Regular cardiac myocyte (primary cell): ENCODE data around the gene CISTR. TPM values are rescaled to one million over a fixed set of nuclear protein-coding genes. Genes with fewer than 3 reads are reported as not detected.

Experiments
- total RNA-seq: library from RNA; depleted of rRNA; stranded (reverse); fragments of >200 nt; gene quantifications from 2 replicates; pipeline ENCODE4 v1.2.3, GENCODE V29; 2014

Gene CISTR
- not detected in 2 replicates for total RNA-seq

GRCh38 chr12:53751336-53752191, at the start of gene CISTR:
Gene CISTR (minus strand): TSS chr12:53751979.

GRCh38 chr12:53727310-53728041, 24.3 kb downstream of the CISTR start, which contains the start of gene CALCOCO1:
Gene CALCOCO1 (minus strand): TSS chr12:53727452. CDS start chr12:53725242, 2,210 bp downstream.

Other genes with a start within 250 kb of the CISTR start
- gene NPFF, start 244.5 kb downstream of the CISTR start, total RNA-seq: not detected in 2 replicates
- 6.5 and 8.1 TPM in 2 replicates for gene ATF7, start 125.6 kb downstream of the CISTR start, total RNA-seq
- 100 and 118 TPM in 2 replicates for gene ATP5MC2, start 75.9 kb downstream of the CISTR start, total RNA-seq
- 45.4 and 142 TPM in 2 replicates for gene CALCOCO1, start 24.5 kb downstream of the CISTR start, total RNA-seq
- gene HOXC13, start 186.9 kb upstream of the CISTR start, total RNA-seq: under 0.01 TPM in 1 of 2 replicates, not detected in the other
- gene HOXC12, start 202.9 kb upstream of the CISTR start, total RNA-seq: not detected in 2 replicates
- gene HOXC11, start 221.1 kb upstream of the CISTR start, total RNA-seq: not detected in 2 replicates
- not detected in 2 replicates for gene HOTAIR, start 223.0 kb upstream of the CISTR start, total RNA-seq
- not detected in 2 replicates for gene HOXC10, start 233.2 kb upstream of the CISTR start, total RNA-seq
- under 0.01 TPM in 1 of 2 replicates, not detected in the other for gene HOXC9, start 248.2 kb upstream of the CISTR start, total RNA-seq